GM12878 (cell line): ENCODE results near the gene TPGS1. TPM values are rescaled to one million over a fixed set of nuclear protein-coding genes. Genes with fewer than 3 reads are reported as not detected.

ENCODE experiments used
- ATAC-seq: fragments of 200-7000 bp; cut with Tn5 transposase; 3 replicates; pipeline ENCODE4 v1.9.1; 2020; ENCODE audit warnings: mild to moderate bottlenecking, moderate library complexity
- BruUV-seq: library from RNA; stranded (reverse); fragments of 400-500 nt; replicated peaks from 2 replicates; lab custom pipeline; 2021; lab: Mats Ljungman, UMichigan
- CTCF ChIA-PET: fragments of 300-600 bp; sonication (Branson Sonifier 250); formaldehyde crosslinking; extraction: SDS; loops from one replicate; lab custom pipeline; 2021; ENCODE audit warnings: inconsistent platforms; lab: Yijun Ruan, JAX
- POLR2A ChIA-PET: fragments of 350-600 bp; formaldehyde crosslinking; extraction: SDS; loops from one replicate; lab custom pipeline; 2021; ENCODE audit warnings: inconsistent platforms; lab: Charles Lee
- RAD21 ChIA-PET: fragments of 300-600 bp; sonication (Branson Sonifier 250); formaldehyde crosslinking; loops from one replicate; lab custom pipeline; 2023; ENCODE audit warnings: antibody characterized with exemption; ENCODE audit not compliant: unreplicated experiment; lab: Charles Lee
- SMC1A ChIA-PET: fragments of 300-600 bp; sonication (Branson Sonifier 250); formaldehyde crosslinking; loops from one replicate; lab custom pipeline; 2023; ENCODE audit not compliant: unreplicated experiment, uncharacterized antibody; lab: Charles Lee
- DNase-seq: peaks from one replicate; pipeline ENCODE4 v3.0.0-alpha.2; 2011; ENCODE audit warnings: low read depth, low spot score
- FAIRE-seq: peaks from 3 replicates; lab custom pipeline; 2011; peaks lifted over from hg19 to GRCh38; lab: Jason Lieb, UNC
- H2AFZ ChIP-seq: 2 replicates; pipeline ENCODE4 v1.6.0; 2011; ENCODE audit warnings: low read depth, low read length, control low read depth; ENCODE audit not compliant: control insufficient read depth
- H3K27ac ChIP-seq: 2 replicates; pipeline ENCODE4 v1.5.1; 2011; ENCODE audit warnings: control low read depth; ENCODE audit not compliant: control insufficient read depth, insufficient read depth
- H3K27me3 ChIP-seq, 2 experiments: replicated peaks in 1 of 2; 2 replicates each; pipeline versions ENCODE4 v1.6.0 to v1.6.1; 2011; ENCODE audit warnings: low read length in 1 of 2; ENCODE audit not compliant: control insufficient read depth in 2 of 2, insufficient read depth in 2 of 2
- H3K36me3 ChIP-seq, 2 experiments: 2 replicates each; pipeline ENCODE4 v1.5.1; 2011; ENCODE audit warnings: low read length in 1 of 2; ENCODE audit not compliant: control insufficient read depth in 2 of 2, insufficient read depth in 2 of 2
- H3K4me1 ChIP-seq: 2 replicates; pipeline ENCODE4 v1.6.1; 2011; ENCODE audit warnings: mild to moderate bottlenecking, low read length, moderate library complexity, mixed read lengths; ENCODE audit not compliant: control insufficient read depth, insufficient read depth
- H3K4me2 ChIP-seq: 2 replicates; pipeline ENCODE4 v1.6.0; 2011; ENCODE audit warnings: control low read depth; ENCODE audit not compliant: control insufficient read depth, insufficient read depth
- H3K4me3 ChIP-seq: fragments of 200-600 bp; sonication (generic); 2 replicates; pipeline ENCODE4 v1.5.1; 2016
- H3K79me2 ChIP-seq: 2 replicates; pipeline ENCODE4 v1.6.0; 2011; ENCODE audit warnings: low read length; ENCODE audit not compliant: control insufficient read depth, insufficient read depth
- H3K9ac ChIP-seq: 2 replicates; pipeline ENCODE4 v1.8.0; 2011; ENCODE audit warnings: low read length, control low read depth, mixed read lengths; ENCODE audit not compliant: control insufficient read depth, insufficient read depth
- H3K9me3 ChIP-seq: replicated peaks from 3 replicates; pipeline ENCODE4 v1.5.1; 2011; ENCODE audit warnings: mild to moderate bottlenecking, low read length; ENCODE audit not compliant: control insufficient read depth, insufficient read depth
- H4K20me1 ChIP-seq: 2 replicates; pipeline ENCODE4 v1.6.0; 2011; ENCODE audit not compliant: control insufficient read depth, insufficient read depth
- ETV6 ChIP-seq, 2 experiments: fragments of 450-650 bp in 1 of 2; IDR thresholded peaks in 1 of 2; conservative IDR thresholded peaks in 1 of 2; 2 replicates each; pipeline ENCODE4 v1.6.1; 2014; ENCODE audit warnings: antibody characterized with exemption in 1 of 2, borderline replicate concordance in 1 of 2, low read depth in 1 of 2, mild to moderate bottlenecking in 1 of 2, moderate library complexity in 1 of 2
- IRF4 ChIP-seq: IDR thresholded peaks from 2 replicates; pipeline ENCODE4 v1.6.1; 2011; ENCODE audit warnings: low read depth, low read length
- LARP7 ChIP-seq: fragments of 450-650 bp; IDR thresholded peaks from 2 replicates; pipeline ENCODE4 v1.6.1; 2017; ENCODE audit warnings: mild to moderate bottlenecking
- NR2F1 ChIP-seq: fragments of 450-650 bp; conservative IDR thresholded peaks from 2 replicates; pipeline ENCODE4 v1.6.1; 2017; ENCODE audit warnings: mild to moderate bottlenecking
- POLR2A ChIP-seq: IDR thresholded peaks from 2 replicates; pipeline ENCODE4 v1.6.1; 2011; ENCODE audit warnings: low read depth, mild to moderate bottlenecking, low read length
- RCOR1 ChIP-seq: conservative IDR thresholded peaks from 2 replicates; pipeline ENCODE4 v1.6.1; 2012; ENCODE audit warnings: low read depth, low read length, improper control_type of control experiment
- SREBF2 ChIP-seq: IDR thresholded peaks from 2 replicates; pipeline ENCODE4 v1.6.1; 2012; ENCODE audit warnings: mild to moderate bottlenecking, low read length
- SUZ12 ChIP-seq: fragments of 200-600 bp; sonication (generic); IDR thresholded peaks from one replicate; pipeline ENCODE4 v1.6.1; 2018; ENCODE audit warnings: antibody characterized with exemption, mild to moderate bottlenecking; ENCODE audit not compliant: unreplicated experiment
- WGBS: methylation state at CpG from one replicate; pipeline ENCODE4 v1.1.6; 2016; ENCODE audit warnings: low lambda C conversion rate; ENCODE audit not compliant: insufficient replicate concordance, insufficient coverage; ENCODE audit errors: missing lambda C conversion rate; 5-methylcytosine and 5-hydroxymethylcytosine counted together
- in situ Hi-C: fragments of 300-500 bp; cut with MboI; formaldehyde crosslinking; loops from 9 replicates; pipeline ENCODE4 v1.14.3; 2018; ENCODE audit warnings: mixed read lengths
- intact Hi-C: fragments of 100-400 bp; cut with micrococcal nuclease; formaldehyde crosslinking; loops from one replicate; pipeline ENCODE4 v1.14.2; 2022; ENCODE audit not compliant: unreplicated experiment
- polyA plus RNA-seq, 11 experiments: library from polyadenylated mRNA; depleted of rRNA in 4 of 11; unstranded in 6 of 11; stranded (reverse) in 5 of 11; fragments of >200 nt; fragmentation: Nextera tagmentation in 4 of 11; fragmentation: Illumina TruSeq in 1 of 11; extraction: Ambion mirVana in 4 of 11; extraction: Trizol in 1 of 11; gene quantifications; 1 replicate in 1 of 11; 2 replicates in 10 of 11; pipeline versions ENCODE4 v1.2.1 to v1.2.3, GENCODE V29; 2011 to 2016; ENCODE audit warnings: inconsistent platforms in 2 of 11, missing spikeins in 2 of 11, low read depth in 1 of 11
- total RNA-seq, 4 experiments: library from RNA; depleted of rRNA in 3 of 4; stranded (reverse); fragments of >200 nt in 3 of 4; fragmentation: Illumina TruSeq in 1 of 4; extraction: Trizol in 1 of 4; gene quantifications; 2 replicates each; pipeline versions ENCODE4 v1.2.1 to v1.2.3, GENCODE V29; 2013 to 2021
- TF ChIP-seq, protein P1 (sequence below): fragments of 450-650 bp; IDR thresholded peaks from 2 replicates; pipeline ENCODE4 v1.6.1; 2014; ENCODE audit warnings: mild to moderate bottlenecking
- TF ChIP-seq, protein P2 (sequence below): fragments of 150-350 bp; IDR thresholded peaks from 2 replicates; pipeline ENCODE4 v1.6.1; 2014; ENCODE audit warnings: mild to moderate bottlenecking, low read depth, low read length

TPGS1 gene
- total and polyA plus RNA-seq, 10 of the 15 experiments (the other 5 are each of a cell fraction or from before 2014, with no cell fraction given), result 0.24 to 24.7 (median 7.7) TPM; not detected in 2

DNA sequence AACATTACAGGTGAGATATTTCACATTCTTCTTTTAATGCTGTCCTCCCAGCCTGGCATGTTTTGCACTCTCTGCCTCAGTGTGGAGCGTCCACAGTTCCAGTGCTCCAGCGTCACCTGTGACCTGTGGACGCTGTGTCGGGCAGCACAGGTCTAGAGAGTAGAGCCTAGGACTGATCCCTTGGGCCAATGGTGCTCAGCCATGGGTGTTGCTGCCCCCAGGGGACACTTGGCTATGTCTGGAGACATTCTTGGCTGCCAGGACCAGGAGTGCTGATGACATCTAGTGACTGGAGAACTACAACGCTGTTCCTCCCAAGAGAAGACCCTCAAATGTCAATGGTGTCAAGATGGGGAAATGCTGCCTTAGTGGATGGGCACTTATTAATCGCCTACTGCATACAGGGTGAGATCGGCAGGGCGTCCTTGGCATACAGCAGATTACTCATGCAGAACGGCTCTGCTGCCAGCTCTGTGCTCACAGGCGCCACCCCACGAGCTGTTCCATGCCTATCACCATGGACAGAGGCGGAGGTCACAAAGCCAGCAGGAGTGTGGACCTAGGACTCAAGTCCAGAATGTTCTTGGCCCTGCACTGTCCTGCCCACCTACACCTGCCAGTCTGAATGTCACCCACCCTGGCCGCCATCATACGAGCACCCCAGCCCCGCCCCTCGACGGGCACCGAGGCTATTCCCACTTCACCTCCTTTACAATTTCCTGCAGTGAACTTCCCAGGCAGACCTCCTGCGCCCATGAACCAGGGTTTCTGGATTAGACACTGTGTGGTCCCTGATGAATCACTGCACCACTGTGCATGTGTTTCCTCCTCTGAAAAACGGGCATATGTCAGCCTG is 24.9 kb upstream of the TPGS1 start:
- no peak overlapping the region for H3K27ac ChIP-seq
- SMC1A ChIA-PET, result no interaction called here
- TF ChIP-seq RCOR1, result no peak
- no peak for TF ChIP-seq LARP7
- TF ChIP-seq POLR2A, result no peak
- TF ChIP-seq, protein P1, sequence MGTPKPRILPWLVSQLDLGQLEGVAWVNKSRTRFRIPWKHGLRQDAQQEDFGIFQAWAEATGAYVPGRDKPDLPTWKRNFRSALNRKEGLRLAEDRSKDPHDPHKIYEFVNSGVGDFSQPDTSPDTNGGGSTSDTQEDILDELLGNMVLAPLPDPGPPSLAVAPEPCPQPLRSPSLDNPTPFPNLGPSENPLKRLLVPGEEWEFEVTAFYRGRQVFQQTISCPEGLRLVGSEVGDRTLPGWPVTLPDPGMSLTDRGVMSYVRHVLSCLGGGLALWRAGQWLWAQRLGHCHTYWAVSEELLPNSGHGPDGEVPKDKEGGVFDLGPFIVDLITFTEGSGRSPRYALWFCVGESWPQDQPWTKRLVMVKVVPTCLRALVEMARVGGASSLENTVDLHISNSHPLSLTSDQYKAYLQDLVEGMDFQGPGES, result no peak
- no peak for TF ChIP-seq IRF4
- no peak for TF ChIP-seq SREBF2
- TF ChIP-seq NR2F1, result no peak
- TF ChIP-seq, protein P2, sequence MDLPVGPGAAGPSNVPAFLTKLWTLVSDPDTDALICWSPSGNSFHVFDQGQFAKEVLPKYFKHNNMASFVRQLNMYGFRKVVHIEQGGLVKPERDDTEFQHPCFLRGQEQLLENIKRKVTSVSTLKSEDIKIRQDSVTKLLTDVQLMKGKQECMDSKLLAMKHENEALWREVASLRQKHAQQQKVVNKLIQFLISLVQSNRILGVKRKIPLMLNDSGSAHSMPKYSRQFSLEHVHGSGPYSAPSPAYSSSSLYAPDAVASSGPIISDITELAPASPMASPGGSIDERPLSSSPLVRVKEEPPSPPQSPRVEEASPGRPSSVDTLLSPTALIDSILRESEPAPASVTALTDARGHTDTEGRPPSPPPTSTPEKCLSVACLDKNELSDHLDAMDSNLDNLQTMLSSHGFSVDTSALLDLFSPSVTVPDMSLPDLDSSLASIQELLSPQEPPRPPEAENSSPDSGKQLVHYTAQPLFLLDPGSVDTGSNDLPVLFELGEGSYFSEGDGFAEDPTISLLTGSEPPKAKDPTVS, result no peak
- TF ChIP-seq SUZ12, result no peak
- no peak for TF ChIP-seq ETV6 (conservative IDR thresholded peaks at IDR 0.05 in 1 of 2, IDR thresholded peaks at IDR 0.05 in 1 of 2; ENCODE audit: borderline replicate concordance in 1 of 2, low read depth in 1 of 2)
- no peaks in the 10 kb centered on the region for H3K79me2 ChIP-seq
- in situ Hi-C loops, result no loop called here
- no peak overlapping the region for H3K9ac ChIP-seq
- no TSS peak for BruUV-seq
- no peaks in the 10 kb centered on the region for H3K27me3 ChIP-seq
- CTCF ChIA-PET, result interaction anchor here (0.6 kb wide), 1 partner anchor 188 kb away, joined by 3 read pairs; no protein-coding TSS in a partner anchor
- no peak overlapping the region for H3K4me3 ChIP-seq
- RAD21 ChIA-PET, result no interaction called here
- H3K36me3 ChIP-seq, result no peaks in the 10 kb centered on the region
- DNase-seq, result no peak
- no peaks in the 10 kb centered on the region for H4K20me1 ChIP-seq
- H3K4me2 ChIP-seq, result no peak overlapping the region
- POLR2A ChIA-PET, result no interaction called here
- intact Hi-C loops, result no loop called here
- no peak overlapping the region for H2AFZ ChIP-seq
- 51% methylated on average over 20 of the region's 20 CpGs for WGBS
- no peaks in the 10 kb centered on the region; the same call in 2 of the 3 replicates for H3K9me3 ChIP-seq
- ATAC-seq, result no peak
- no peak for FAIRE-seq
- no peaks in the 10 kb centered on the region for H3K4me1 ChIP-seq
